ENCODE measurements around the gene GATD1. TPM values are rescaled to one million over a fixed set of nuclear protein-coding genes. Genes with fewer than 3 reads are reported as not detected.

GATD1 gene
- total RNA-seq, 2 experiments from 2014 or later = 109 to 117 TPM

GRCh38 chr11:774873-775592 lies 2.3 kb downstream of the GATD1 start:
- no peaks in the 10 kb centered on the region for H3K9me3 ChIP-seq (ENCODE audit: low read length)
- H3K4me1 ChIP-seq (ENCODE audit: insufficient read depth, low read length, poor library complexity, severe bottlenecking) = peaks cover 22% of the 10 kb centered on the region
- ChIA-PET CTCF (ENCODE audit: unreplicated experiment) (no interaction called here), POLR2A (interaction anchor here (2.2 kb wide), 1 partner anchor 22 kb away, joined by 9 read pairs; no protein-coding TSS in a partner anchor)
- BruUV-seq (replicated peaks) = no TSS peak
- H3K79me2 ChIP-seq (ENCODE audit: insufficient read depth, low read depth, low read length) = peaks cover 32% of the 10 kb centered on the region
- no peak overlapping the region for H2AFZ ChIP-seq (ENCODE audit: low read length)
- DNase-seq (ENCODE audit: low spot score) = no peak
- peak overlapping the region; percentile 95 for H3K4me3 ChIP-seq (ENCODE audit: low read depth, low read length, poor library complexity, severe bottlenecking)
- no peak for TF ChIP-seq EZH2phosphoT487 (IDR thresholded peaks at IDR 0.05; ENCODE audit: borderline replicate concordance, low read depth, low read length)
- TF ChIP-seq CTCF (conservative IDR thresholded peaks at IDR 0.05; ENCODE audit: low read length) = no peak
- H3K9me2 ChIP-seq (ENCODE audit: insufficient read depth, low read length) = no peaks in the 10 kb centered on the region
- H4K20me1 ChIP-seq (ENCODE audit: insufficient read depth, low read length) = no peaks in the 10 kb centered on the region
- H3K27ac ChIP-seq (ENCODE audit: low read depth, low read length, poor library complexity, severe bottlenecking) = no peak overlapping the region
- peak overlapping the region; percentile 90 for H3K4me2 ChIP-seq (ENCODE audit: low read length)
- H3K36me3 ChIP-seq (ENCODE audit: insufficient read depth, low read length) = peaks cover 50% of the 10 kb centered on the region
- intact Hi-C loops (cut with micrococcal nuclease; ENCODE audit: unreplicated experiment) = no loop called here

- Histone ChIP-seq H4K20me1 (ENCODE audit: insufficient read depth, low read length) (no peaks in the 10 kb centered on the region), H3K9me2 (ENCODE audit: insufficient read depth, low read length) (no peaks in the 10 kb centered on the region), H3K4me2 (ENCODE audit: low read length) (no peak overlapping the region), H3K79me2 (ENCODE audit: insufficient read depth, low read depth, low read length) (peaks cover 32% of the 10 kb centered on the region), H3K36me3 (ENCODE audit: insufficient read depth, low read length) (peaks cover 59% of the 10 kb centered on the region), H3K4me3 (ENCODE audit: low read depth, low read length, poor library complexity, severe bottlenecking) (no peak overlapping the region), H2AFZ (ENCODE audit: low read length) (no peak overlapping the region), H3K27ac (ENCODE audit: low read depth, low read length, poor library complexity, severe bottlenecking) (no peak overlapping the region), H3K4me1 (ENCODE audit: insufficient read depth, low read length, poor library complexity, severe bottlenecking) (peaks cover 20% of the 10 kb centered on the region), H3K9me3 (ENCODE audit: low read length) (no peaks in the 10 kb centered on the region)
- DNase-seq (ENCODE audit: low spot score) = no peak
- ChIA-PET CTCF (ENCODE audit: unreplicated experiment) (no interaction called here), POLR2A (no interaction called here)
- no TSS peak for BruUV-seq (replicated peaks)
- no peak for TF ChIP-seq CTCF (conservative IDR thresholded peaks at IDR 0.05; ENCODE audit: low read length)
- TF ChIP-seq EZH2phosphoT487 (IDR thresholded peaks at IDR 0.05; ENCODE audit: borderline replicate concordance, low read depth, low read length) = no peak
- intact Hi-C loops (cut with micrococcal nuclease; ENCODE audit: unreplicated experiment) = no loop called here
Measured at GRCh38 chr11:773830-774229, 3.5 kb downstream of the GATD1 start.

- no peak overlapping the region for H2AFZ ChIP-seq (ENCODE audit: low read length)
- H3K4me3 ChIP-seq (ENCODE audit: low read depth, low read length, poor library complexity, severe bottlenecking) = no peak overlapping the region
- no peak overlapping the region for H3K4me2 ChIP-seq (ENCODE audit: low read length)
- intact Hi-C loops (cut with micrococcal nuclease; ENCODE audit: unreplicated experiment) = no loop called here
- H3K9me2 ChIP-seq (ENCODE audit: insufficient read depth, low read length) = no peaks in the 10 kb centered on the region
- peaks cover 32% of the 10 kb centered on the region for H3K79me2 ChIP-seq (ENCODE audit: insufficient read depth, low read depth, low read length)
- POLR2A ChIA-PET = no interaction called here
- no TSS peak for BruUV-seq (replicated peaks)
- H3K36me3 ChIP-seq (ENCODE audit: insufficient read depth, low read length) = peaks cover 62% of the 10 kb centered on the region
- H3K4me1 ChIP-seq (ENCODE audit: insufficient read depth, low read length, poor library complexity, severe bottlenecking) = peaks cover 16% of the 10 kb centered on the region
- CTCF ChIA-PET (ENCODE audit: unreplicated experiment) = no interaction called here
- H3K27ac ChIP-seq (ENCODE audit: low read depth, low read length, poor library complexity, severe bottlenecking) = no peak overlapping the region
- no peaks in the 10 kb centered on the region for H4K20me1 ChIP-seq (ENCODE audit: insufficient read depth, low read length)
- no peaks in the 10 kb centered on the region for H3K9me3 ChIP-seq (ENCODE audit: low read length)
- TF ChIP-seq CTCF (conservative IDR thresholded peaks at IDR 0.05; ENCODE audit: low read length) (no peak), EZH2phosphoT487 (IDR thresholded peaks at IDR 0.05; ENCODE audit: borderline replicate concordance, low read depth, low read length) (no peak)
- DNase-seq (ENCODE audit: low spot score) = no peak
Measured at GRCh38 chr11:773425-773824, 3.9 kb downstream of the GATD1 start.
